Prostate gland (tissue), 2 donors: ENCODE measurements around the gene WAC.

Experiments
- CTCF ChIP-seq, 4 experiments: fragments of 200-600 bp in 2 of 4; fragments of 450-650 bp in 2 of 4; sonication (generic) in 2 of 4; IDR thresholded peaks; 1 replicate in 3 of 4; 2 replicates in 1 of 4; pipeline ENCODE4 v1.5.1; 2016 to 2019; ENCODE audit warnings: antibody characterized with exemption in 4 of 4, mild to moderate bottlenecking in 2 of 4, moderate library complexity in 2 of 4
- POLR2A ChIP-seq: fragments of 450-650 bp; IDR thresholded peaks from one replicate; pipeline ENCODE4 v1.6.1; 2016; ENCODE audit warnings: antibody characterized with exemption, mild to moderate bottlenecking
- POLR2AphosphoS5 ChIP-seq: sonication (generic); formaldehyde crosslinking; IDR thresholded peaks from one replicate; pipeline ENCODE4 v1.6.1; 2017; ENCODE audit warnings: antibody characterized with exemption

DNA sequence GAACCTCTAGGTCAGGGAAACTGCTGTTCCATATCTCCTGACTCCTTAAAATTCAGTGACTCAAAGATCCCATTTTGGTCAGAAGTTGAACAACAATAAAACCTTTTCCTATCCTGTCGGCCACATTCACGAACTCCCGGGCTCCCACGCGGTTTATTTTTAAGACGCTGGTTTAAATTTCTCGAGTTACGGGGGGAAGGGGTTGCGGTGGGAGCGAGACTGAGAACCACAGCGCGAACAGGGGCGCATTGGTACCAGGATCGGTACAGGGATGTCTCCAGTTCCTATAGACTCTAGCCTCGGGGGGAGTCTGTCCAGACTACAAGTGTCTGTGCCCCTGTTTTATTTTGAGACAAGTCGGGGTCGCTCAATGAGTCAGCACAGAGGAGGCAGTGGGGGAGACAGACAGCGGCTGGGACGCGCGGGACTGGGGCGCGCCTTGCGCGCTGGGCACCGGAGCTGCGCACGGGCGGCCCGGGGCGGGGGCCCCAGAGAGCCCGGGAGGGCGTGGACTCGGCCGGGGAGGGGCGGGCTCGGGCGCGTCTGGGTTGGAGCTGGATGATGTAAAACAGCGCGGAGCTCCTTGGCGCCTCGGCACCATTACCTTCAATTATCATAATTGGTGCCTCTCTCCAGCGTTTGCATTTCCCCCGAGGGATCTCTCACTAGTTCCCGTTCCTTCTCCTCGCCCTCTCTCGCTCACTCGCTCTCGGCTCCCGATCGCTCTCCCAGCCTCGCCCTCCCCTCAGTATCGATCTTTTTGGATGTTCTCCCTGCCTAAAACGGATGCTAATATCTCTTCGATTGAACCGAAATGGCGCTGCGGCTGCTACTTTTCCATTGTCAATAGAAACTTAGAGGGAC is 135.7 kb downstream of the WAC start:
- TF ChIP-seq CTCF (IDR thresholded peaks at IDR 0.05) (no peak), POLR2AphosphoS5 (no peak), POLR2A (no peak)
